ENCODE results near the gene ABLIM3.
"Not testable (repeated sequence)": the region's sequence is repeated elsewhere in the genome, so short reads cannot be mapped to it uniquely, and the experiment has no call there.

Gene ABLIM3

GRCh38 chr5:149187617-149188016, 46.3 kb downstream of the ABLIM3 start:
- not testable (repeated sequence) for DNase-seq (ENCODE audit: low read depth in 2 of 2)

GRCh38 chr5:149188383-149188782, 47.1 kb downstream of the ABLIM3 start:
- DNase-seq (ENCODE audit: low read depth in 2 of 2), result no peak

- DNase-seq (ENCODE audit: low read depth in 2 of 2), result no peak
These were observed 54.1 kb downstream of the ABLIM3 start for GRCh38 chr5:149195337-149195887.

GRCh38 chr5:149195962-149196361, 54.7 kb downstream of the ABLIM3 start:
- DNase-seq (ENCODE audit: low read depth in 2 of 2), result no peak

- no peak for DNase-seq (ENCODE audit: low read depth in 2 of 2)
These were observed 56.9 kb downstream of the ABLIM3 start for GRCh38 chr5:149198148-149198547.

GRCh38 chr5:149200355-149200754, 59.1 kb downstream of the ABLIM3 start:
- no peak for DNase-seq (ENCODE audit: low read depth in 2 of 2)

- DNase-seq (ENCODE audit: low read depth in 2 of 2), result no peak
These were observed 59.9 kb downstream of the ABLIM3 start for GRCh38 chr5:149201121-149201637.

- no peak for DNase-seq (ENCODE audit: low read depth in 2 of 2)
These were observed 61.7 kb downstream of the ABLIM3 start for GRCh38 chr5:149202910-149203451.

- DNase-seq (ENCODE audit: low read depth in 2 of 2), result no peak
These were observed 62.7 kb downstream of the ABLIM3 start for GRCh38 chr5:149203921-149204441.

- DNase-seq (ENCODE audit: low read depth in 2 of 2), result no peak
These were observed 64.6 kb downstream of the ABLIM3 start for GRCh38 chr5:149205625-149206523.

GRCh38 chr5:149206524-149207141, 65.3 kb downstream of the ABLIM3 start:
- DNase-seq (ENCODE audit: low read depth in 2 of 2), result no peak

- no peak for DNase-seq (ENCODE audit: low read depth in 2 of 2)
These were observed 66.5 kb downstream of the ABLIM3 start for GRCh38 chr5:149207831-149208230.

GRCh38 chr5:149210225-149210624, 68.9 kb downstream of the ABLIM3 start:
- no peak for DNase-seq (ENCODE audit: low read depth in 2 of 2)

GRCh38 chr5:149210968-149211490, 69.7 kb downstream of the ABLIM3 start:
- no peak for DNase-seq (ENCODE audit: low read depth in 2 of 2)

- DNase-seq (ENCODE audit: low read depth in 2 of 2), result no peak
These were observed 70.3 kb downstream of the ABLIM3 start for GRCh38 chr5:149211566-149211965.

GRCh38 chr5:149212198-149212951, 71.1 kb downstream of the ABLIM3 start:
- no peak for DNase-seq (ENCODE audit: low read depth in 2 of 2)

GRCh38 chr5:149213264-149213880, 72.1 kb downstream of the ABLIM3 start:
- DNase-seq (ENCODE audit: low read depth in 2 of 2), result no peak

GRCh38 chr5:149215478-149216090, 74.3 kb downstream of the ABLIM3 start:
- DNase-seq (ENCODE audit: low read depth in 2 of 2), result no peak

GRCh38 chr5:149216496-149216895, 75.2 kb downstream of the ABLIM3 start:
- no peak for DNase-seq (ENCODE audit: low read depth in 2 of 2)

Measured in stimulated activated CD8-positive, alpha-beta memory T cell treated with anti-CD3 and anti-CD28 coated beads, Interleukin-7, amount 100 ng/mL, for 4 hours (primary cell).